SK-N-SH (cell line): ENCODE data around the gene STAB1. TPM values are rescaled to one million over a fixed set of nuclear protein-coding genes. Genes with fewer than 3 reads are reported as not detected.

Experiments used
- CTCF ChIA-PET: fragments of 300-600, 350-600 bp; formaldehyde crosslinking; extraction: SDS; loops from one replicate; lab custom pipeline; 2021; lab: Yijun Ruan, JAX
- POLR2A ChIA-PET: fragments of 350-600 bp; sonication (Branson Sonifier 250); formaldehyde crosslinking; extraction: SDS; loops from one replicate; lab custom pipeline; 2020; ENCODE audit warnings: antibody characterized with exemption, inconsistent platforms; lab: Yijun Ruan, JAX
- DNase-seq: peaks from one replicate; pipeline ENCODE4 v3.0.0; 2012
- H2AFZ ChIP-seq: fragments of 200-600 bp; sonication (generic); 2 replicates; pipeline ENCODE4 v1.8.1; 2016; ENCODE audit warnings: antibody characterized with exemption, mild to moderate bottlenecking, low read depth
- H3F3A ChIP-seq: fragments of 200-600 bp; sonication (generic); replicated peaks from 2 replicates; pipeline ENCODE3; 2016; ENCODE audit warnings: antibody characterized with exemption, mild to moderate bottlenecking; ENCODE audit not compliant: insufficient read depth
- H3K27ac ChIP-seq, 2 experiments: fragments of 200-500 bp in 1 of 2; fragments of 200-600 bp in 1 of 2; sonication (Bioruptor generic) in 1 of 2; sonication (generic), shearing (Covaris generic) in 1 of 2; 2 replicates each; pipeline versions ENCODE4 v1.5.1 to v1.6.1; 2014 to 2016; ENCODE audit warnings: low read depth in 2 of 2, inconsistent platforms in 1 of 2, low read length in 1 of 2, mild to moderate bottlenecking in 1 of 2, mixed read lengths in 1 of 2
- H3K27me3 ChIP-seq: fragments of 200-600 bp; sonication (generic), shearing (Covaris generic); 2 replicates; pipeline ENCODE4 v1.6.1; 2016; ENCODE audit warnings: mixed run types; ENCODE audit not compliant: insufficient read depth
- H3K36me3 ChIP-seq, 2 experiments: fragments of 200-500 bp in 1 of 2; fragments of 200-600 bp in 1 of 2; sonication (Bioruptor generic) in 1 of 2; sonication (generic) in 1 of 2; replicated peaks in 1 of 2; 2 replicates each; pipeline versions ENCODE3 to v1.5.1; 2014 to 2016; ENCODE audit warnings: low read length in 1 of 2, mild to moderate bottlenecking in 1 of 2; ENCODE audit not compliant: insufficient read depth in 2 of 2, control insufficient read depth in 1 of 2
- H3K4me1 ChIP-seq, 2 experiments: fragments of 200-500 bp in 1 of 2; fragments of 200-600 bp in 1 of 2; sonication (Bioruptor generic) in 1 of 2; sonication (generic), shearing (Covaris generic) in 1 of 2; 2 replicates each; pipeline versions ENCODE4 v1.5.1 to v1.6.1; 2014 to 2016; ENCODE audit warnings: low read depth in 1 of 2, low read length in 1 of 2, mixed run types in 1 of 2; ENCODE audit not compliant: insufficient read depth in 2 of 2, control insufficient read depth in 1 of 2
- H3K4me2 ChIP-seq: fragments of 200-600 bp; sonication (generic), shearing (Covaris generic); 2 replicates; pipeline ENCODE4 v1.6.1; 2017; ENCODE audit warnings: mixed run types
- H3K4me3 ChIP-seq, 2 experiments: fragments of 200-500 bp in 1 of 2; fragments of 200-600 bp in 1 of 2; sonication (Bioruptor generic) in 1 of 2; sonication (generic), shearing (Covaris generic) in 1 of 2; 2 replicates each; pipeline versions ENCODE4 v1.5.1 to v1.8.1; 2014 to 2016; ENCODE audit warnings: low read depth in 2 of 2, inconsistent platforms in 1 of 2, low read length in 1 of 2, mild to moderate bottlenecking in 1 of 2, mixed read lengths in 1 of 2, moderate library complexity in 1 of 2
- H3K79me2 ChIP-seq: fragments of 200-600 bp; sonication (generic); 2 replicates; pipeline ENCODE4 v1.8.1; 2017; ENCODE audit warnings: mild to moderate bottlenecking; ENCODE audit not compliant: insufficient read depth
- H3K9ac ChIP-seq: fragments of 200-600 bp; sonication (generic); 2 replicates; pipeline ENCODE4 v1.6.1; 2017; ENCODE audit warnings: mixed run types
- H3K9me2 ChIP-seq: fragments of 200-600 bp; sonication (generic); 2 replicates; pipeline ENCODE4 v1.6.1; 2017; ENCODE audit warnings: mixed run types
- H3K9me3 ChIP-seq: fragments of 200-600 bp; sonication (generic); 2 replicates; pipeline ENCODE4 v1.6.1; 2017; ENCODE audit warnings: mixed run types, mild to moderate bottlenecking, moderate library complexity
- H4K20me1 ChIP-seq: fragments of 200-600 bp; sonication (generic); 2 replicates; pipeline ENCODE4 v1.6.1; 2017; ENCODE audit warnings: mild to moderate bottlenecking, mixed run types; ENCODE audit not compliant: insufficient read depth
- CHD2 ChIP-seq: fragments of 150-350 bp; IDR thresholded peaks from 2 replicates; pipeline ENCODE4 v1.6.1; 2018; ENCODE audit warnings: low read length; ENCODE audit not compliant: partially characterized antibody
- EZH2phosphoT487 ChIP-seq: fragments of 200-600 bp; sonication (generic); IDR thresholded peaks from 2 replicates; pipeline ENCODE4 v1.6.1; 2017; ENCODE audit warnings: low read depth, mixed run types, mild to moderate bottlenecking, antibody characterized with exemption, moderate library complexity, borderline replicate concordance
- FOSL2 ChIP-seq: IDR thresholded peaks from 2 replicates; pipeline ENCODE4 v1.4.0; 2012; ENCODE audit warnings: low read depth, mild to moderate bottlenecking, moderate library complexity, borderline replicate concordance
- FOXJ3 ChIP-seq: sonication (generic); formaldehyde crosslinking; IDR thresholded peaks from 2 replicates; pipeline ENCODE4 v1.5.1; 2020; ENCODE audit warnings: mild to moderate bottlenecking, missing genetic modification reagents
- GABPA ChIP-seq: IDR thresholded peaks from 2 replicates; pipeline ENCODE4 v1.4.0; 2012; ENCODE audit warnings: low read depth, mild to moderate bottlenecking
- MEF2A ChIP-seq: IDR thresholded peaks from 2 replicates; pipeline ENCODE4 v1.4.0; 2012; ENCODE audit warnings: low read depth, borderline replicate concordance
- MXI1 ChIP-seq: IDR thresholded peaks from 2 replicates; pipeline ENCODE4 v1.6.1; 2012; ENCODE audit warnings: mild to moderate bottlenecking, low read depth, low read length, improper control_type of control experiment
- RCOR1 ChIP-seq: fragments of 150-350 bp; IDR thresholded peaks from 2 replicates; pipeline ENCODE4 v1.6.1; 2017; ENCODE audit warnings: antibody characterized with exemption, low read length
- RXRA ChIP-seq: IDR thresholded peaks from 2 replicates; pipeline ENCODE4 v1.4.0; 2012; ENCODE audit warnings: low read depth, mild to moderate bottlenecking, borderline replicate concordance
- SIN3A ChIP-seq: IDR thresholded peaks from 2 replicates; pipeline ENCODE4 v1.6.1; 2012; ENCODE audit warnings: low read depth, mild to moderate bottlenecking, low read length, moderate library complexity, borderline replicate concordance
- WGBS: methylation state at CpG from one replicate; pipeline ENCODE4 v1.1.6; 2017; ENCODE audit warnings: low lambda C conversion rate; 5-methylcytosine and 5-hydroxymethylcytosine counted together
- polyA plus RNA-seq, 3 experiments: library from polyadenylated mRNA; depleted of rRNA; stranded (reverse); fragments of >200 nt; gene quantifications; 2 replicates each; pipeline ENCODE4 v1.2.3, GENCODE V29; 2012
- TF ChIP-seq, protein P1 (sequence below): IDR thresholded peaks from 2 replicates; pipeline ENCODE4 v1.4.0; 2012; ENCODE audit warnings: low read depth
- TF ChIP-seq, protein P2 (sequence below): fragments of 150-350 bp; IDR thresholded peaks from 2 replicates; pipeline ENCODE4 v1.6.1; 2017; ENCODE audit warnings: antibody characterized with exemption, low read length, low read depth, borderline replicate concordance
- TF ChIP-seq, protein P3 (sequence below): IDR thresholded peaks from 2 replicates; pipeline ENCODE4; 2012

The STAB1 gene, protein sequence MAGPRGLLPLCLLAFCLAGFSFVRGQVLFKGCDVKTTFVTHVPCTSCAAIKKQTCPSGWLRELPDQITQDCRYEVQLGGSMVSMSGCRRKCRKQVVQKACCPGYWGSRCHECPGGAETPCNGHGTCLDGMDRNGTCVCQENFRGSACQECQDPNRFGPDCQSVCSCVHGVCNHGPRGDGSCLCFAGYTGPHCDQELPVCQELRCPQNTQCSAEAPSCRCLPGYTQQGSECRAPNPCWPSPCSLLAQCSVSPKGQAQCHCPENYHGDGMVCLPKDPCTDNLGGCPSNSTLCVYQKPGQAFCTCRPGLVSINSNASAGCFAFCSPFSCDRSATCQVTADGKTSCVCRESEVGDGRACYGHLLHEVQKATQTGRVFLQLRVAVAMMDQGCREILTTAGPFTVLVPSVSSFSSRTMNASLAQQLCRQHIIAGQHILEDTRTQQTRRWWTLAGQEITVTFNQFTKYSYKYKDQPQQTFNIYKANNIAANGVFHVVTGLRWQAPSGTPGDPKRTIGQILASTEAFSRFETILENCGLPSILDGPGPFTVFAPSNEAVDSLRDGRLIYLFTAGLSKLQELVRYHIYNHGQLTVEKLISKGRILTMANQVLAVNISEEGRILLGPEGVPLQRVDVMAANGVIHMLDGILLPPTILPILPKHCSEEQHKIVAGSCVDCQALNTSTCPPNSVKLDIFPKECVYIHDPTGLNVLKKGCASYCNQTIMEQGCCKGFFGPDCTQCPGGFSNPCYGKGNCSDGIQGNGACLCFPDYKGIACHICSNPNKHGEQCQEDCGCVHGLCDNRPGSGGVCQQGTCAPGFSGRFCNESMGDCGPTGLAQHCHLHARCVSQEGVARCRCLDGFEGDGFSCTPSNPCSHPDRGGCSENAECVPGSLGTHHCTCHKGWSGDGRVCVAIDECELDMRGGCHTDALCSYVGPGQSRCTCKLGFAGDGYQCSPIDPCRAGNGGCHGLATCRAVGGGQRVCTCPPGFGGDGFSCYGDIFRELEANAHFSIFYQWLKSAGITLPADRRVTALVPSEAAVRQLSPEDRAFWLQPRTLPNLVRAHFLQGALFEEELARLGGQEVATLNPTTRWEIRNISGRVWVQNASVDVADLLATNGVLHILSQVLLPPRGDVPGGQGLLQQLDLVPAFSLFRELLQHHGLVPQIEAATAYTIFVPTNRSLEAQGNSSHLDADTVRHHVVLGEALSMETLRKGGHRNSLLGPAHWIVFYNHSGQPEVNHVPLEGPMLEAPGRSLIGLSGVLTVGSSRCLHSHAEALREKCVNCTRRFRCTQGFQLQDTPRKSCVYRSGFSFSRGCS (N-terminal part only)
- polyA plus RNA-seq (2012; rRNA removed) = 0.03 and 0.05 TPM in 2 replicates
- 0.01 TPM in 2 replicates for polyA plus RNA-seq (2012; cell fraction: cytosol; rRNA removed)
- 0.12 and 0.32 TPM in 2 replicates for polyA plus RNA-seq (2012; cell fraction: nucleus; rRNA removed)

DNA sequence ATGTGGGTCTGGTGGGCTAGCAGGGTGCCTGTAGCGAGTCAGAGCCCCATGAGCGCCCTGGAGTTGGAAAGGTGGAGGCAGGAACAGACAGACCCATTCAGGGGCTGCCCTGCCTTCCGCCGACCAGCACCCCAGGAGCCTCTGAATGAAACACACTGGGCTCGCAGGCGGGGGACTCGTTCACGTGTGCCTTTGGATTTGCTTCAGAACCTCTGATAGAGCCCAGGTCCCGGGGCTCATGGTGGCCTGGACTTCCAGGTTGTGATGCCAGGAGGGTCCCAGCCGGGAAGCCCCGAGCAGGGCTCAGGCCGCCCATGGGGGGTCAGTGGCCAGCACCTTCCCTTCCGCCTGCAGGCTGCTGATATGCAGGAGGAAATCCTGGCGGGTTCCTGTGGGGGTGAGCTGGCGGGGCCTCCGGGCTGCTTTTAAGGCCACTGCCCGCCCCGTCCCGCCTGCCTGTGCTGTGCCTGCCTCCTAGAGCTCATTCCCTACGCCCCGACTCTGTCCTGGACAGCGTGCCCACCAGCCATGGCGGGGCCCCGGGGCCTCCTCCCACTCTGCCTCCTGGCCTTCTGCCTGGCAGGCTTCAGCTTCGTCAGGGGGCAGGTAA, at the start of gene STAB1:
TSS of gene STAB1 (plus strand) at position 453 of the 610 bp plus-strand sequence. CDS start at position 529, 76 bp downstream.
- Histone ChIP-seq H3K79me2 (no peaks in the 10 kb centered on the region), H3K27me3 (no peaks in the 10 kb centered on the region), H3K9ac (no peak within 1 kb of the TSS), H3K4me1 (peaks cover 3 to 12% of the 10 kb centered on the region in 2 experiments; a peak in 2 of 4 replicates), H3K9me2 (no peaks in the 10 kb centered on the region), H3K9me3 (no peaks in the 10 kb centered on the region), H3K4me3 (no peak within 1 kb of the TSS), H3K4me2 (no peak within 1 kb of the TSS), H4K20me1 (no peaks in the 10 kb centered on the region), H3K36me3 (peaks cover 4 to 27% of the 10 kb centered on the region in 2 experiments), H3K27ac (no peak within 1 kb of the TSS), H3F3A (no peaks in the 10 kb centered on the region), H2AFZ (no peak within 1 kb of the TSS)
- CTCF ChIA-PET = interaction anchor here (1.3 to 2.1 kb wide), 2 partner anchors 13 to 15 kb away, joined by 3 to 8 read pairs; no protein-coding TSS in a partner anchor
- POLR2A ChIA-PET = interaction anchor here (0.6 kb wide), 1 partner anchor 49 kb away, joined by 3 read pairs; no protein-coding TSS in a partner anchor
- DNase-seq = no peak
- TF ChIP-seq GABPA = no peak
- TF ChIP-seq FOSL2 = no peak
- TF ChIP-seq, protein P1, sequence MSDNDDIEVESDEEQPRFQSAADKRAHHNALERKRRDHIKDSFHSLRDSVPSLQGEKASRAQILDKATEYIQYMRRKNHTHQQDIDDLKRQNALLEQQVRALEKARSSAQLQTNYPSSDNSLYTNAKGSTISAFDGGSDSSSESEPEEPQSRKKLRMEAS = no peak
- TF ChIP-seq SIN3A = no peak
- WGBS = 87% methylated on average over 6 of the region's 25 CpGs

DNA sequence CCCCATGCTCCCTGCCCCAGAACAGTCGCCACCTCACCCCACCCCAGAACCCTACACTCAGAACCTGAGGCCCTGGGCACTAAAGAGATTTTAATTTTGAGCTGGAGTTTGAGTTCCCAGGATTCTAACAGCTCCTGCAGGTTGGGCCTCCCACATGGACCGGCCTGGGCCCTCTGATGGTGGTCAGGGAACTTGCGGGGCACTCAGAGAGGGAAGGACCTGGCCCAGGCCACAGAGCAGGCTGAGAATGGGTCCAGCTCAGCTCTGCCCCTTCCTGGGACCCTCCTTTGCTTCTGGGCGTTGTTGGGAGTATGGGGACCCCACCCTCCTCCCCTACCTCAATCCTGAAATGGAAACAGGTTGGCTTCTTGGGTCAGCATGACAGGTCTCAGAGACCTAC, 49.1 kb upstream of the STAB1 start:
- H3K9ac ChIP-seq = no peak overlapping the region
- H3K27ac ChIP-seq = no peak overlapping the region
- no peak for DNase-seq
- no peak overlapping the region for H3K4me2 ChIP-seq
- H3K36me3 ChIP-seq = no peaks in the 10 kb centered on the region
- no peaks in the 10 kb centered on the region for H3K9me3 ChIP-seq
- no peaks in the 10 kb centered on the region for H3K79me2 ChIP-seq
- H3K27me3 ChIP-seq = no peaks in the 10 kb centered on the region
- POLR2A ChIA-PET = interaction anchor here (0.6 kb wide), 1 partner anchor 49 kb away, joined by 3 read pairs; no protein-coding TSS in a partner anchor
- H3K4me3 ChIP-seq = no peak overlapping the region
- TF ChIP-seq, protein P2, sequence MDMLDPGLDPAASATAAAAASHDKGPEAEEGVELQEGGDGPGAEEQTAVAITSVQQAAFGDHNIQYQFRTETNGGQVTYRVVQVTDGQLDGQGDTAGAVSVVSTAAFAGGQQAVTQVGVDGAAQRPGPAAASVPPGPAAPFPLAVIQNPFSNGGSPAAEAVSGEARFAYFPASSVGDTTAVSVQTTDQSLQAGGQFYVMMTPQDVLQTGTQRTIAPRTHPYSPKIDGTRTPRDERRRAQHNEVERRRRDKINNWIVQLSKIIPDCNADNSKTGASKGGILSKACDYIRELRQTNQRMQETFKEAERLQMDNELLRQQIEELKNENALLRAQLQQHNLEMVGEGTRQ = no peak
- TF ChIP-seq CHD2 = no peak
- TF ChIP-seq RCOR1 = no peak
- TF ChIP-seq FOSL2 = no peak
- TF ChIP-seq, protein P3, sequence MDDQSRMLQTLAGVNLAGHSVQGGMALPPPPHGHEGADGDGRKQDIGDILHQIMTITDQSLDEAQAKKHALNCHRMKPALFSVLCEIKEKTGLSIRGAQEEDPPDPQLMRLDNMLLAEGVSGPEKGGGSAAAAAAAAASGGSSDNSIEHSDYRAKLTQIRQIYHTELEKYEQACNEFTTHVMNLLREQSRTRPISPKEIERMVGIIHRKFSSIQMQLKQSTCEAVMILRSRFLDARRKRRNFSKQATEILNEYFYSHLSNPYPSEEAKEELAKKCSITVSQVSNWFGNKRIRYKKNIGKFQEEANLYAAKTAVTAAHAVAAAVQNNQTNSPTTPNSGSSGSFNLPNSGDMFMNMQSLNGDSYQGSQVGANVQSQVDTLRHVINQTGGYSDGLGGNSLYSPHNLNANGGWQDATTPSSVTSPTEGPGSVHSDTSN = no peak
- no peak for TF ChIP-seq EZH2phosphoT487
- no peak for TF ChIP-seq MXI1
- no peak for TF ChIP-seq MEF2A
- TF ChIP-seq FOXJ3 = no peak
- no peak for TF ChIP-seq RXRA
- TF ChIP-seq, all 33 proteins: peak for 0
- Histone ChIP-seq H4K20me1 (no peaks in the 10 kb centered on the region), H3K4me1 (peaks cover 0 to 6% of the 10 kb centered on the region in 2 experiments; a peak in 1 of 4 replicates), H3K9me2 (no peaks in the 10 kb centered on the region), H2AFZ (no peak overlapping the region), H3F3A (no peaks in the 10 kb centered on the region)
- no CpG with 5 or more reads among the region's 4 CpGs for WGBS
- CTCF ChIA-PET = interaction anchor here (0.8 to 16.5 kb wide), 24 partner anchors 12 to 445 kb away, joined by 3 to 578 read pairs (median 5); no protein-coding TSS in a partner anchor
